Neural progenitor cell (in vitro differentiated cells): ENCODE results near the gene TPSB2. TPM values are rescaled to one million over a fixed set of nuclear protein-coding genes. Genes with fewer than 3 reads are reported as not detected.
A peak's percentile ranks its signal among the peaks of the same experiment; 100 is the strongest.
"Not testable (repeated sequence)": the region's sequence is repeated elsewhere in the genome, so short reads cannot be mapped to it uniquely, and the experiment has no call there.

Experiments
- DNase-seq: peaks from one replicate; pipeline ENCODE4 v3.0.0-alpha.2; 2016; ENCODE audit warnings: low spot score
- H2AFZ ChIP-seq: fragments of 200-600 bp; sonication (generic); replicated peaks from 2 replicates; pipeline ENCODE4 v1.6.1; 2016; ENCODE audit warnings: antibody characterized with exemption
- H3F3A ChIP-seq: fragments of 200-600 bp; sonication (generic); 2 replicates; pipeline ENCODE4 v1.6.1; 2016; ENCODE audit warnings: antibody characterized with exemption, low read depth
- H3K27ac ChIP-seq: fragments of 200-600 bp; sonication (generic); 2 replicates; pipeline ENCODE4 v1.5.1; 2016; ENCODE audit warnings: mild to moderate bottlenecking
- H3K27me3 ChIP-seq: fragments of 200-600 bp; sonication (generic); 2 replicates; pipeline ENCODE4 v1.6.1; 2016; ENCODE audit warnings: mild to moderate bottlenecking, moderate library complexity
- H3K36me3 ChIP-seq: fragments of 200-600 bp; sonication (generic); 2 replicates; pipeline ENCODE4 v1.5.1; 2016
- H3K4me1 ChIP-seq: fragments of 200-600 bp; sonication (generic); 2 replicates; pipeline ENCODE4 v1.6.1; 2016; ENCODE audit warnings: mixed run types
- H3K4me2 ChIP-seq: fragments of 200-600 bp; sonication (generic); 2 replicates; pipeline ENCODE4 v1.6.1; 2016
- H3K4me3 ChIP-seq: fragments of 200-600 bp; sonication (generic); 2 replicates; pipeline ENCODE4 v1.5.1; 2016
- H3K79me2 ChIP-seq: fragments of 200-600 bp; sonication (generic); 2 replicates; pipeline ENCODE4 v1.6.1; 2016; ENCODE audit warnings: low read depth
- H3K9ac ChIP-seq: fragments of 200-600 bp; sonication (generic); 2 replicates; pipeline ENCODE4 v1.6.1; 2016
- H3K9me3 ChIP-seq: fragments of 200-600 bp; sonication (generic); 2 replicates; pipeline ENCODE4 v1.5.1; 2016; ENCODE audit warnings: low read depth
- H4K20me1 ChIP-seq: fragments of 200-600 bp; sonication (generic); 2 replicates; pipeline ENCODE4 v1.6.1; 2016; ENCODE audit warnings: low read depth
- H3K27ac Mint-ChIP-seq: 3 replicates; pipeline ENCODE4 v1.8.0; 2021; ENCODE audit warnings: mixed read lengths
- H3K27me3 Mint-ChIP-seq: 2 replicates; pipeline ENCODE4 v1.8.0; 2022; ENCODE audit warnings: low read depth, mild to moderate bottlenecking, inconsistent platforms, moderate library complexity, mixed read lengths; ENCODE audit not compliant: insufficient read depth
- H3K36me3 Mint-ChIP-seq: 3 replicates; pipeline ENCODE4 v1.8.0; 2021; ENCODE audit warnings: mixed read lengths
- H3K4me1 Mint-ChIP-seq: 3 replicates; pipeline ENCODE4 v1.8.0; 2021; ENCODE audit warnings: mixed read lengths
- H3K4me3 Mint-ChIP-seq: 3 replicates; pipeline ENCODE4 v1.8.0; 2021; ENCODE audit warnings: mild to moderate bottlenecking, moderate library complexity, mixed read lengths
- H3K9me3 Mint-ChIP-seq: 3 replicates; pipeline ENCODE4 v1.8.0; 2020; ENCODE audit warnings: mixed read lengths
- EZH2 ChIP-seq: fragments of 200-600 bp; sonication (generic); IDR thresholded peaks from 2 replicates; pipeline ENCODE4 v1.6.1; 2017; ENCODE audit warnings: antibody characterized with exemption, mild to moderate bottlenecking, moderate library complexity
- EZH2phosphoT487 ChIP-seq: fragments of 200-600 bp; sonication (generic); IDR thresholded peaks from 2 replicates; pipeline ENCODE4 v1.6.1; 2017; ENCODE audit warnings: antibody characterized with exemption
- total RNA-seq: library from RNA; depleted of rRNA; stranded (reverse); fragments of >200 nt; gene quantifications from 2 replicates; pipeline ENCODE4 v1.2.3, GENCODE V29; 2015; ENCODE audit warnings: low replicate concordance
- TF ChIP-seq, protein P1 (sequence below): fragments of 200-600 bp; sonication (generic); IDR thresholded peaks from 2 replicates; pipeline ENCODE4 v1.5.1; 2017; ENCODE audit warnings: antibody characterized with exemption, mild to moderate bottlenecking

TPSB2 gene
- total RNA-seq, 1 donor from 2014 or later: not detected

GRCh38 chr16:1193825-1194581 lies 36.0 kb downstream of the TPSB2 start:
- TF ChIP-seq, protein P1, sequence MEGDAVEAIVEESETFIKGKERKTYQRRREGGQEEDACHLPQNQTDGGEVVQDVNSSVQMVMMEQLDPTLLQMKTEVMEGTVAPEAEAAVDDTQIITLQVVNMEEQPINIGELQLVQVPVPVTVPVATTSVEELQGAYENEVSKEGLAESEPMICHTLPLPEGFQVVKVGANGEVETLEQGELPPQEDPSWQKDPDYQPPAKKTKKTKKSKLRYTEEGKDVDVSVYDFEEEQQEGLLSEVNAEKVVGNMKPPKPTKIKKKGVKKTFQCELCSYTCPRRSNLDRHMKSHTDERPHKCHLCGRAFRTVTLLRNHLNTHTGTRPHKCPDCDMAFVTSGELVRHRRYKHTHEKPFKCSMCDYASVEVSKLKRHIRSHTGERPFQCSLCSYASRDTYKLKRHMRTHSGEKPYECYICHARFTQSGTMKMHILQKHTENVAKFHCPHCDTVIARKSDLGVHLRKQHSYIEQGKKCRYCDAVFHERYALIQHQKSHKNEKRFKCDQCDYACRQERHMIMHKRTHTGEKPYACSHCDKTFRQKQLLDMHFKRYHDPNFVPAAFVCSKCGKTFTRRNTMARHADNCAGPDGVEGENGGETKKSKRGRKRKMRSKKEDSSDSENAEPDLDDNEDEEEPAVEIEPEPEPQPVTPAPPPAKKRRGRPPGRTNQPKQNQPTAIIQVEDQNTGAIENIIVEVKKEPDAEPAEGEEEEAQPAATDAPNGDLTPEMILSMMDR: peak; percentile 21
- TF ChIP-seq EZH2phosphoT487: no peak
- Histone ChIP-seq H3F3A (no peaks in the 10 kb centered on the region), H3K36me3 (no peaks in the 10 kb centered on the region), H3K9ac (no peak overlapping the region), H3K4me2 (no peak overlapping the region), H3K79me2 (no peaks in the 10 kb centered on the region), H3K27me3 (no peaks in the 10 kb centered on the region), H3K27ac (no peak overlapping the region), H3K4me1 (no peaks in the 10 kb centered on the region), H2AFZ (no peak overlapping the region), H4K20me1 (peaks cover 82% of the 10 kb centered on the region), H3K9me3 (no peaks in the 10 kb centered on the region), H3K4me3 (no peak overlapping the region)
- Mint-ChIP-seq H3K36me3 (no peaks in the 10 kb centered on the region), H3K4me1 (peaks cover 11% of the 10 kb centered on the region), H3K4me3 (no peak overlapping the region), H3K27me3 (no peaks in the 10 kb centered on the region), H3K27ac (no peak overlapping the region), H3K9me3 (no peaks in the 10 kb centered on the region)
- no peak for DNase-seq

GRCh38 chr16:1193143-1193824 lies 36.7 kb downstream of the TPSB2 start:
- Histone ChIP-seq H3K4me1 (no peaks in the 10 kb centered on the region), H3K4me2 (no peak overlapping the region), H3K27ac (no peak overlapping the region), H3F3A (no peaks in the 10 kb centered on the region), H3K79me2 (no peaks in the 10 kb centered on the region), H3K9ac (no peak overlapping the region), H3K4me3 (no peak overlapping the region), H4K20me1 (peaks cover 89% of the 10 kb centered on the region), H3K9me3 (no peaks in the 10 kb centered on the region), H2AFZ (no peak overlapping the region), H3K27me3 (no peaks in the 10 kb centered on the region), H3K36me3 (no peaks in the 10 kb centered on the region)
- TF ChIP-seq, protein P1: no peak
- TF ChIP-seq EZH2phosphoT487 (no peak), EZH2 (no peak)
- no peak for DNase-seq
- H3K36me3 Mint-ChIP-seq: no peaks in the 10 kb centered on the region
- no peak overlapping the region for H3K4me3 Mint-ChIP-seq
- H3K9me3 Mint-ChIP-seq: no peaks in the 10 kb centered on the region
- H3K4me1 Mint-ChIP-seq: peaks cover 11% of the 10 kb centered on the region
- H3K27me3 Mint-ChIP-seq: no peaks in the 10 kb centered on the region
- no peak overlapping the region for H3K27ac Mint-ChIP-seq

GRCh38 chr16:1192384-1193073 lies 37.5 kb downstream of the TPSB2 start:
- Histone ChIP-seq H3K9me3 (no peaks in the 10 kb centered on the region), H3K4me3 (no peak overlapping the region), H3K27ac (no peak overlapping the region), H3K27me3 (no peaks in the 10 kb centered on the region), H3F3A (no peaks in the 10 kb centered on the region), H2AFZ (no peak overlapping the region), H3K79me2 (no peaks in the 10 kb centered on the region), H3K9ac (no peak overlapping the region), H3K36me3 (no peaks in the 10 kb centered on the region), H3K4me2 (no peak overlapping the region), H3K4me1 (no peaks in the 10 kb centered on the region), H4K20me1 (peaks cover 92% of the 10 kb centered on the region)
- Mint-ChIP-seq H3K9me3 (no peaks in the 10 kb centered on the region), H3K4me1 (peaks cover 12% of the 10 kb centered on the region), H3K27me3 (no peaks in the 10 kb centered on the region), H3K36me3 (no peaks in the 10 kb centered on the region), H3K4me3 (no peak overlapping the region), H3K27ac (peak overlapping the region; percentile 50)
- DNase-seq: no peak
- no peak for TF ChIP-seq EZH2phosphoT487
- no peak for TF ChIP-seq EZH2
- TF ChIP-seq, protein P1: no peak

GRCh38 chr16:1190789-1191188 lies 39.2 kb downstream of the TPSB2 start:
- H3K4me2 ChIP-seq, H3K36me3 ChIP-seq: not testable (repeated sequence)

More at GRCh38 chr16:1190789-1191188, 39.2 kb downstream of the TPSB2 start:
- peaks cover 92% of the 10 kb centered on the region for H4K20me1 ChIP-seq
- not testable (repeated sequence) for H3K36me3 Mint-ChIP-seq, H3F3A ChIP-seq, H3K9me3 ChIP-seq, H2AFZ ChIP-seq, H3K79me2 ChIP-seq, DNase-seq, H3K27me3 Mint-ChIP-seq, H3K27ac Mint-ChIP-seq, H3K27me3 ChIP-seq, H3K4me3 ChIP-seq, H3K4me3 Mint-ChIP-seq, H3K4me1 Mint-ChIP-seq, H3K9me3 Mint-ChIP-seq, H3K4me1 ChIP-seq, H3K9ac ChIP-seq, H3K27ac ChIP-seq
